Mesenchymal stem cell (in vitro differentiated cells and primary cell): ENCODE measurements around the gene NIT2.
"Not testable (repeated sequence)": the region's sequence is repeated elsewhere in the genome, so short reads cannot be mapped to it uniquely, and the experiment has no call there.

Source experiments
- DNase-seq: peaks from one replicate; pipeline ENCODE4 v3.0.0-alpha.2; 2013
- H2AFZ ChIP-seq: one replicate; pipeline ENCODE4 v1.6.1; 2013; ENCODE audit warnings: low read depth, mild to moderate bottlenecking, control low read depth, inconsistent platforms, low read length, moderate library complexity
- H2AK5ac ChIP-seq: 2 replicates; pipeline ENCODE4 v1.6.1; 2013; ENCODE audit warnings: low read length, moderate library complexity, mild to moderate bottlenecking, inconsistent platforms; ENCODE audit not compliant: severe bottlenecking
- H2BK120ac ChIP-seq: one replicate; pipeline ENCODE4 v1.6.1; 2013; ENCODE audit warnings: low read depth, mild to moderate bottlenecking, inconsistent platforms, low read length, moderate library complexity
- H2BK12ac ChIP-seq, 2 experiments: one replicate each; pipeline ENCODE4 v1.6.1; 2013; ENCODE audit warnings: inconsistent platforms in 2 of 2, low read length in 2 of 2, mild to moderate bottlenecking in 2 of 2, moderate library complexity in 2 of 2, control low read depth in 1 of 2
- H2BK15ac ChIP-seq: one replicate; pipeline ENCODE4 v1.6.1; 2013; ENCODE audit warnings: mild to moderate bottlenecking, low read depth, inconsistent platforms; ENCODE audit not compliant: poor library complexity, severe bottlenecking
- H2BK5ac ChIP-seq: 2 replicates; pipeline ENCODE4 v1.6.1; 2013; ENCODE audit warnings: low read depth, mild to moderate bottlenecking, low read length, control low read depth, inconsistent platforms; ENCODE audit not compliant: poor library complexity, severe bottlenecking
- H3K14ac ChIP-seq, 2 experiments: one replicate each; pipeline ENCODE4 v1.6.1; 2013; ENCODE audit warnings: inconsistent platforms in 2 of 2, low read length in 2 of 2, control low read depth in 1 of 2, mild to moderate bottlenecking in 1 of 2, moderate library complexity in 1 of 2
- H3K18ac ChIP-seq, 2 experiments: one replicate each; pipeline ENCODE4 v1.6.1; 2013; ENCODE audit warnings: inconsistent platforms in 2 of 2, low read length in 2 of 2, control low read depth in 1 of 2, low read depth in 1 of 2, mild to moderate bottlenecking in 1 of 2
- H3K23ac ChIP-seq, 2 experiments: one replicate each; pipeline ENCODE4 v1.6.1; 2013; ENCODE audit warnings: inconsistent platforms in 2 of 2, low read length in 2 of 2, mild to moderate bottlenecking in 2 of 2, moderate library complexity in 2 of 2, control low read depth in 1 of 2
- H3K27ac ChIP-seq: 2 replicates; pipeline ENCODE4 v1.5.1; 2013; ENCODE audit warnings: mild to moderate bottlenecking, moderate library complexity, low read length, control low read depth, inconsistent platforms; ENCODE audit not compliant: poor library complexity, severe bottlenecking
- H3K27me3 ChIP-seq, 2 experiments: 2 replicates each; pipeline versions ENCODE4 v1.6.1 to v1.7.0; 2013; ENCODE audit warnings: low read length in 2 of 2, mild to moderate bottlenecking in 2 of 2, moderate library complexity in 2 of 2, control low read depth in 1 of 2, inconsistent platforms in 1 of 2; ENCODE audit not compliant: control insufficient read depth in 1 of 2, insufficient read depth in 1 of 2
- H3K36me3 ChIP-seq, 2 experiments: 2 replicates each; pipeline versions ENCODE4 v1.6.1 to v1.7.0; 2013; ENCODE audit warnings: low read length in 2 of 2, control low read depth in 1 of 2, inconsistent platforms in 1 of 2, low read depth in 1 of 2, mild to moderate bottlenecking in 1 of 2; ENCODE audit not compliant: insufficient read depth in 2 of 2, control insufficient read depth in 1 of 2
- H3K4ac ChIP-seq, 2 experiments: one replicate each; pipeline ENCODE4 v1.6.1; 2013; ENCODE audit warnings: inconsistent platforms in 2 of 2, low read length in 2 of 2, mild to moderate bottlenecking in 2 of 2, moderate library complexity in 2 of 2, control low read depth in 1 of 2, low read depth in 1 of 2
- H3K4me1 ChIP-seq: 2 replicates; pipeline ENCODE4 v1.6.1; 2013; ENCODE audit warnings: low read depth, low read length, control low read depth; ENCODE audit not compliant: control insufficient read depth, insufficient read depth
- H3K4me2 ChIP-seq: 2 replicates; pipeline ENCODE4 v1.6.1; 2013; ENCODE audit warnings: low read length, mild to moderate bottlenecking, inconsistent platforms; ENCODE audit not compliant: poor library complexity, severe bottlenecking
- H3K4me3 ChIP-seq, 2 experiments: 2 replicates each; pipeline versions ENCODE4 v1.5.1 to v1.7.0; 2013; ENCODE audit warnings: low read length in 2 of 2, mild to moderate bottlenecking in 2 of 2, control low read depth in 1 of 2, low read depth in 1 of 2; ENCODE audit not compliant: insufficient read depth in 1 of 2
- H3K79me1 ChIP-seq: replicated peaks from 2 replicates; pipeline ENCODE4 v1.6.1; 2013; ENCODE audit warnings: mild to moderate bottlenecking, control low read depth, low read length, inconsistent platforms; ENCODE audit not compliant: poor library complexity, severe bottlenecking
- H3K9ac ChIP-seq: 2 replicates; pipeline ENCODE4 v1.7.0; 2013; ENCODE audit warnings: mild to moderate bottlenecking, low read length, moderate library complexity
- H3K9me3 ChIP-seq: 2 replicates; pipeline ENCODE4 v1.7.0; 2013; ENCODE audit warnings: mild to moderate bottlenecking, low read length; ENCODE audit not compliant: control insufficient read depth
- H4K8ac ChIP-seq: one replicate; pipeline ENCODE4 v1.6.1; 2013; ENCODE audit warnings: inconsistent platforms, mild to moderate bottlenecking, low read length, moderate library complexity
- H4K91ac ChIP-seq: one replicate; pipeline ENCODE4 v1.6.1; 2013; ENCODE audit warnings: mild to moderate bottlenecking, low read length, inconsistent platforms
- WGBS: methylation state at CpG from one replicate; pipeline ENCODE4 v1.1.7; 2013; ENCODE audit warnings: mixed read lengths; 5-methylcytosine and 5-hydroxymethylcytosine counted together

NIT2 gene

DNA sequence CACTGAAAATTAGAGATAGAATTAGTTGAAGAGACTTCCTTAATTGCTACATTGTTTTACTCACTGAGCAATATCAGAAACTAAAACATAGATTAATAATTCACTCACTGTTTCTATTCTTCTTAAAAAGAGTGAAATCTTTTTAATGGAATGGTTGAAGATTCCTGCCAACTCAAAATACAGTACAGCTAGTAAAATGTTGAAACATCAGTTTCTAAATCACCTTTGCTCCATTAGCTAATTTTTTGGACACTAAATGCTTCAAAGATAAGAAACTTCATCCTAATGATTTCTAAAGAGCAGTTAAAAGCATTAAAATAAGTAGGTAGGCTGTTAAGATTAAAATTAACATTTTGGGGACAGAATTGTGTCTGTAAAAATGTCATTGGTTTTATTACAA is 10.5 kb upstream of the NIT2 start:
- Histone ChIP-seq H2BK15ac (no peak overlapping the region), H3K4me1 (no peaks in the 10 kb centered on the region), H3K4me3 (no peak overlapping the region), H3K23ac (no peak overlapping the region), H3K4me2 (no peak overlapping the region), H2BK120ac (no peak overlapping the region), H2BK12ac (no peak overlapping the region), H3K36me3 (peaks cover 8 to 80% of the 10 kb centered on the region in 2 experiments), H2AK5ac (no peak overlapping the region), H3K79me1 (peaks cover 1% of the 10 kb centered on the region), H3K27me3 (no peaks in the 10 kb centered on the region), H2BK5ac (no peak overlapping the region), H4K8ac (no peak overlapping the region), H2AFZ (no peak overlapping the region), H3K27ac (no peak overlapping the region), H3K14ac (no peak overlapping the region), H3K4ac (no peak overlapping the region), H3K18ac (no peak overlapping the region), H4K91ac (no peak overlapping the region), H3K9me3 (no peaks in the 10 kb centered on the region), H3K9ac (no peak overlapping the region)
- DNase-seq: no peak

DNA sequence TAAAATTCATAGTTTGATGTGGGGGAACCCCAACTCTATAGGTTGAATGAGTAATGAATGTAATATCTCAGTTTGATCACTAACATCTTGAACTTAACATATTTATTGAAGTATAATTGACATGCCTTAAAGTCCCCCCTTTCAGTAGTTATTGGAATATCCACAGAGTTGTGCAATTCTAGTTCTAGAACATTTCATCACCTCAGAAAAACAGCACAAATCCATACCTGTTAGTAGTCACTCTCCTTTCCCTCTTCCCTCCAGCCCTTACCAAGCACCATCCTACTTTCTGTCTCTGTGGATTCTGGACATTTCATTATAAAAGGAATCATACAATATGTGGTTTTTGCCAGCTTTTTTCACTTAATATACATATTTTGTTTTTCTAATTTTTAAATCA is 8.7 kb upstream of the NIT2 start:
- Histone ChIP-seq H3K23ac (no peak overlapping the region), H3K4me2 (no peak overlapping the region), H2BK120ac (no peak overlapping the region), H3K9me3 (no peaks in the 10 kb centered on the region), H3K4me3 (no peak overlapping the region), H2AK5ac (no peak overlapping the region), H3K36me3 (peaks cover 6 to 63% of the 10 kb centered on the region in 2 experiments), H3K18ac (no peak overlapping the region), H3K27me3 (no peaks in the 10 kb centered on the region), H2BK12ac (no peak overlapping the region), H2BK15ac (no peak overlapping the region), H3K4me1 (no peaks in the 10 kb centered on the region), H3K9ac (no peak overlapping the region), H3K14ac (no peak overlapping the region), H2AFZ (no peak overlapping the region), H2BK5ac (no peak overlapping the region), H3K4ac (no peak overlapping the region), H4K8ac (no peak overlapping the region), H3K79me1 (no peaks in the 10 kb centered on the region), H4K91ac (no peak overlapping the region), H3K27ac (no peak overlapping the region)
- no peak for DNase-seq

DNA sequence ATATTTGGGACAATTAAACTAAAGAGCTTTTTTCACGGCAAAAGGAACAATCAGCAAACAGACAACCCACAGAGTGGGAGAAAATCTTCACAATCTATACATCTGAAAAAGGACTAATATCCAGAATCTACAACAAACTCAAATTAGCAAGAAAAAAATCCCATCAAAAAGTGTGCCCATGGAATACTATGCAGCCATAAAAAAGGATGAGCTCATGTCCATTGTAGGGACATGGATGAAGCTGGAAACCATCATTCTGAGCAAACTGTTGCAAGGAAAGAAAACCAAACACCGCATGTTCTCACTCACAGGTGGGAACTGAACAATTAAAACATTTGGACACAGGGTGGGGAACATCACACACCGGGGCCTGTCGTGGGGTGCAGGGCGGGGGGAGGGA is 7.2 kb upstream of the NIT2 start:
- not testable (repeated sequence) for H3K14ac ChIP-seq, H4K91ac ChIP-seq, H2BK5ac ChIP-seq, H4K8ac ChIP-seq, H3K18ac ChIP-seq, H3K4me1 ChIP-seq, H3K4me3 ChIP-seq, H3K9ac ChIP-seq, H2AFZ ChIP-seq, H3K23ac ChIP-seq, H3K9me3 ChIP-seq, H3K27ac ChIP-seq, H2AK5ac ChIP-seq, H3K79me1 ChIP-seq, H2BK15ac ChIP-seq, H2BK12ac ChIP-seq, H3K4ac ChIP-seq, H3K4me2 ChIP-seq, H3K27me3 ChIP-seq, H2BK120ac ChIP-seq, DNase-seq
- peaks cover 6 to 51% of the 10 kb centered on the region in 2 experiments for H3K36me3 ChIP-seq
- WGBS: 98% methylated on average over 2 of the region's 5 CpGs

DNA sequence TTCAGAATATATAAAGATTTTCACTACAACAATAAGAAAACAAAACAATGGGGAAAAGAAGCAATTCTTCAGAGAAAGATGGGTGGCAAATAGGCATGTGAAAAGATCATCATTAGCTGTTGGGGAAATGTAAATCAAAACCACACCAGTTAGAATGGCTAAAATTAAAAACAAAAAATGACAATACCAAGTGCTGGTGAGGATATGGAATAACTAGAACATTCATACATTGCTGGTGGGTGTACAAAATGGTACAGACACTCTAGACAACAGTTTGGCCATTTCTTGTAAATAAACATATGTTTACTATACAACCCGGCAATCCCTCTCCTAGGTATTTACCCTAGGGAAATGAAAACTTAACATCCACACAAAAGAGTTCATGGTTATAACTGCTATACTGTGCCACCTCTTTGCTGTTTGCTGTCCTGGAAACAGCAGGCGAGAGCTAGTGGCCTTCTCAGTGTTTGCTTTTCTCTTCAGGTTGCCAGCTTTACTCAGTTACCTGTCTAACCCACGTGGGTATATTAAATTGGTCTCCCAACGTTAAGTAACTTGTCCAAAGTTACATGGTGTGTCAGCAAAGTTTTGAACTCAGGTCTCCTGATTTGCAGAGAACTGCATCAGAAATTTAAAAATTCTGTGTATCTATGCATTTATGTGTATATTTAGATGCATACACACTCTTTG is 4.6 kb upstream of the NIT2 start:
- Histone ChIP-seq H3K14ac (no peak overlapping the region), H3K4me1 (peaks cover 5% of the 10 kb centered on the region), H3K23ac (no peak overlapping the region), H3K9me3 (no peaks in the 10 kb centered on the region), H4K91ac (no peak overlapping the region), H3K4ac (no peak overlapping the region), H3K27me3 (no peaks in the 10 kb centered on the region), H3K4me3 (no peak overlapping the region), H3K36me3 (peaks cover 6 to 26% of the 10 kb centered on the region in 2 experiments), H3K18ac (no peak overlapping the region), H2AK5ac (no peak overlapping the region), H3K4me2 (no peak overlapping the region), H3K9ac (no peak overlapping the region), H2AFZ (no peak overlapping the region), H2BK15ac (no peak overlapping the region), H2BK12ac (no peak overlapping the region), H2BK5ac (no peak overlapping the region), H3K27ac (no peak overlapping the region), H2BK120ac (no peak overlapping the region), H4K8ac (no peak overlapping the region), H3K79me1 (peaks cover 2% of the 10 kb centered on the region)
- WGBS: 99% methylated on average over 4 of the region's 4 CpGs
- no peak for DNase-seq
